ENCODE results near the gene HMCN2.

Gene HMCN2

GRCh38 chr9:130289711-130290241 lies 24.2 kb downstream of the HMCN2 start:
- H3K27ac ChIP-seq: no peak overlapping the region

GRCh38 chr9:130290291-130291181 lies 25.0 kb downstream of the HMCN2 start:
- H3K27ac ChIP-seq: no peak overlapping the region
- TF ChIP-seq ZFX (IDR thresholded peaks at IDR 0.05; ENCODE audit: borderline replicate concordance) (no peak), CTCF (IDR thresholded peaks at IDR 0.05) (no peak)

More at GRCh38 chr9:130289711-130290241, 24.2 kb downstream of the HMCN2 start:
- no peak for TF ChIP-seq CTCF (IDR thresholded peaks at IDR 0.05)
- no peak for TF ChIP-seq ZFX (IDR thresholded peaks at IDR 0.05; ENCODE audit: borderline replicate concordance)

- TF ChIP-seq ZFX (IDR thresholded peaks at IDR 0.05; ENCODE audit: borderline replicate concordance) (no peak), CTCF (IDR thresholded peaks at IDR 0.05) (no peak)
- no peak overlapping the region for H3K27ac ChIP-seq
Observed at GRCh38 chr9:130291474-130291873, 25.9 kb downstream of the HMCN2 start.

GRCh38 chr9:130292106-130292505 lies 26.5 kb downstream of the HMCN2 start:
- TF ChIP-seq CTCF (IDR thresholded peaks at IDR 0.05) (no peak), ZFX (IDR thresholded peaks at IDR 0.05; ENCODE audit: borderline replicate concordance) (no peak)
- H3K27ac ChIP-seq: no peak overlapping the region

GRCh38 chr9:130294664-130295063 lies 29.1 kb downstream of the HMCN2 start:
- TF ChIP-seq ZFX (IDR thresholded peaks at IDR 0.05; ENCODE audit: borderline replicate concordance): no peak
- no peak for TF ChIP-seq CTCF (IDR thresholded peaks at IDR 0.05)
- H3K27ac ChIP-seq: no peak overlapping the region

- no peak overlapping the region for H3K27ac ChIP-seq
- TF ChIP-seq CTCF (IDR thresholded peaks at IDR 0.05): no peak
- no peak for TF ChIP-seq ZFX (IDR thresholded peaks at IDR 0.05; ENCODE audit: borderline replicate concordance)
Observed at GRCh38 chr9:130295431-130295830, 29.9 kb downstream of the HMCN2 start.

Measured in 22Rv1 (cell line).